ELR (cell line): ENCODE data around the gene PIK3R1.
"Not testable (repeated sequence)": the region's sequence is repeated elsewhere in the genome, so short reads cannot be mapped to it uniquely, and the experiment has no call there.

ENCODE experiments used
- DNase-seq: peaks from one replicate; pipeline ENCODE4 v3.0.0-alpha.2; 2015; ENCODE audit warnings: low read depth

PIK3R1 gene

GRCh38 chr5:68193481-68194036, 22.0 kb upstream of the PIK3R1 start:
- DNase-seq = no peak

- no peak for DNase-seq
Measured at GRCh38 chr5:68194386-68194785, 21.2 kb upstream of the PIK3R1 start.

GRCh38 chr5:68195137-68195536, 20.4 kb upstream of the PIK3R1 start:
- no peak for DNase-seq

GRCh38 chr5:68196876-68197275, 18.7 kb upstream of the PIK3R1 start:
- DNase-seq = no peak

- no peak for DNase-seq
Measured at GRCh38 chr5:68200288-68200687, 15.3 kb upstream of the PIK3R1 start.

GRCh38 chr5:68210654-68211053, 4.9 kb upstream of the PIK3R1 start:
- not testable (repeated sequence) for DNase-seq

GRCh38 chr5:68214482-68215207, 911 bp upstream of the PIK3R1 start:
- DNase-seq = peak; percentile 21

- peak; percentile 74 for DNase-seq
Measured at GRCh38 chr5:68215898-68216244, 315 bp downstream of the PIK3R1 start.

GRCh38 chr5:68216245-68217046, 890 bp downstream of the PIK3R1 start:
- peak; percentile 61 for DNase-seq

- no peak for DNase-seq
Measured at GRCh38 chr5:68217047-68217355, 1.4 kb downstream of the PIK3R1 start.

GRCh38 chr5:68217528-68217927, 2.0 kb downstream of the PIK3R1 start:
- DNase-seq = no peak

- DNase-seq = no peak
Measured at GRCh38 chr5:68219161-68219816, 3.7 kb downstream of the PIK3R1 start.

- no peak for DNase-seq
Measured at GRCh38 chr5:68220260-68220659, 4.7 kb downstream of the PIK3R1 start.

GRCh38 chr5:68220914-68221313, 5.4 kb downstream of the PIK3R1 start:
- DNase-seq = no peak

- no peak for DNase-seq
Measured at GRCh38 chr5:68221488-68221887, 5.9 kb downstream of the PIK3R1 start.

GRCh38 chr5:68222310-68222709, 6.8 kb downstream of the PIK3R1 start:
- no peak for DNase-seq

- no peak for DNase-seq
Measured at GRCh38 chr5:68222824-68223354, 7.3 kb downstream of the PIK3R1 start.

GRCh38 chr5:68223904-68224303, 8.3 kb downstream of the PIK3R1 start:
- no peak for DNase-seq

- peak; percentile 65 for DNase-seq
Measured at GRCh38 chr5:68224509-68225187, 9.1 kb downstream of the PIK3R1 start.

- DNase-seq = peak; percentile 86
Measured at GRCh38 chr5:68225188-68225910, 9.8 kb downstream of the PIK3R1 start.

GRCh38 chr5:68225911-68226545, 10.5 kb downstream of the PIK3R1 start:
- no peak for DNase-seq
